ENCODE data around the gene KPTN. TPM values are rescaled to one million over a fixed set of nuclear protein-coding genes. Genes with fewer than 3 reads are reported as not detected.

KPTN gene
- total and polyA plus RNA-seq, 2 of the 8 experiments (the other 6 are each of a cell fraction or from before 2014, with no cell fraction given) = 23.6 to 31.3 TPM

GRCh38 chr19:47476438-47476972, 7.5 kb downstream of the KPTN start (continued):
- TF ChIP-seq HDAC2 (IDR thresholded peaks at IDR 0.05; ENCODE audit: borderline replicate concordance in 1 of 2, low read depth in 2 of 2, low read length in 2 of 2) = no peak

Measured in H1 (cell line).